EL (cell line): ENCODE data around the gene TENM3.

Experiments
- DNase-seq: peaks from one replicate; pipeline ENCODE4 v3.0.0-alpha.2; 2016

Gene TENM3

DNA sequence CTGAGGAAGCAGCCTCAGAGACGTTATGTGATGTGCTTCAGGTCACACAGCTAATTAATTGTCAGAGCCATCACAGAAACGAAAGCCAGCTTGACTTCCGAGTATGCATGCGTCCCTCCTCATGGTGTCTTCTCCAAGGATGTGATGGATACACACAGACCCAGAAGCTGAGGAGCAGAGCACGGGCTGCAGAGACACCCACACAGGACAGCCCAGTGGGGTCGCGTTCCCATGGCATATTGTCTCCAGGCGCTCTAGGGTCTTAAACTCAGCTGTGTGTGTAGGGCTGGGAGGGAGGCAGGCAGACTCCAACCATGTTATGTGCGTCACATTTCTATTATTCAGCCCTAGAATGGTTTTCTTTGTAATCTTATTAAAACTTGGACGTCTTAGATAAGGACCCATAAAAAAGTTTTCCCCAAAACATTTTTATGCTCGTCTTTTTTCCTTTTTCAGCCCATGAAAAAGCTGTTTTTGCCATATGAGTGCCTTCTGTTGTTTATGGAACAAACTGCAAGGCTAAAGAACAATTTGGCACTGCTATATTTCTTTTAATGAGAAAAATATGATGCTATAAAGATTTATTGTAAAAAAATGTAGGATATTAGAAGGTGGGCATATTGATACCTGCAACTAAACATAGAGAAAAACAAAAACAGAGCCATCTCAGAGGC is 48.5 kb downstream of the TENM3 start:
- DNase-seq: no peak

DNA sequence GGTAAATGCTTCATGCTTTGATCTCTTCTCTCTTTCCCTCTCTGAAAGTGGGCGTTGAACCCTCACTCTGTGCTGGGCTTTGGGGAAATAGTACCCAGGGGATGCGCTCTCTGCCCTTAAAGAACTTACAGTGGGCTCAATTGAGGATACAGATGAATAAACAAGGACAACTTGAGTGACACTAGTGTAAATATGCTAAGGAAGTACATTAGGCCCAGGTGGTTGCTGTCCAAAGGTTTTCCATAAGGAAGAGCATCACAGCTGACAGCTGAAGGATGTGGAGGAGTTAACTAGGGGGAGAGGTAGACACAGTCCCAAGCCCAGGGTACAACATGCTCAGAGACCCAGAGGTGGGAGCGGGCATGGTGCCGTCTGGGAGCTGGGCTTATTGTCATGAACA is 49.4 kb downstream of the TENM3 start:
- DNase-seq: no peak

DNA sequence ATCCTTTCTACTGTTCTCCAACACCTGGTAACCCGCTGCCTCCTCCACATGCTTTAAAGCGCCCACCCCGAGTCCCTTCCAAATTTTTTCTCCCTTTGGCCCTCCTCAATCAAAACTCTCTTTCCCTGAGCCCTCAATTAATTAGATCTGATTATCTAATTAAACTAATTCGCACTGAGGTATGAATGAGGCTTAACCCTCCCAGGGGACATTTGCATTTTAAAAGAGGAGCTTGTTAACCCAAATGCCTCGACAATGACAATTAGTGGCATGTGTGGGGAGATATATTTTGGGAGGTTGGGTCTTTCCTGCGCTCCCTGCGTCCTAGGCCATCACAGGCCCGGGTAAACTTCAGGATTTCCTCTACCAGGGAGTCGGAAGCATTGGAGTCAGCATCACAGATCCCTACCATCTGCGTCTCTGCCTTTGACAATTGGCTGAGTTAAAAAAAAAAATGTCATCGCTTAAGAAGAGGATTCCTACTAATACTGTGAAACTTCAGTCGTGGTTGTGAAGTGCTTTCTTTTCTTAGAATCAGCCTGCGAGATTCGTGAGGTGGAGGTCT is 50.6 kb downstream of the TENM3 start:
- DNase-seq: no peak

- no peak for DNase-seq
Measured at GRCh38 chr4:182294451-182294850, 51.2 kb downstream of the TENM3 start.

DNA sequence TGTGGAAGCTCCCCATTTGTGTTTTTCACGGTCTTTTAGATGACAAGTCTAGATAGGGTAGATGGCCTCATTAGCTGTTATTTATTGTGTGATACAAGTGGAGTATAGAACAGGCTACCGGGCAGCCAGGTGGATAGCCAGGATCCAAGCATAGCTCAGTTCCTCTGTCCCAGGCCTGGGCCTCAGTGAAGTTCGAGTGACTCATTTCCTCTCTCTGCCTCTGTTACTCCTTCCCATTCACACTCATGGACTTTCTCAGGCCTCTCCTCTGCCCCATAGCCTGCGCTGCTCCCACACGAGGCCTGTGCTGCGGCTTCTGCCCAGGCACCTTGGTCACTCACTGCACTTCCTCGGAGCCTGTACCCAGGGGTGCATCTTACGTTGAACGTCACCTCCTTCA is 54.5 kb downstream of the TENM3 start:
- peak; percentile 65 for DNase-seq

GRCh38 chr4:182301736-182302135 is 58.5 kb downstream of the TENM3 start:
- DNase-seq: no peak

- no peak for DNase-seq
Measured at GRCh38 chr4:182303847-182304246, 60.6 kb downstream of the TENM3 start.

- DNase-seq: peak; percentile 42
Measured at GRCh38 chr4:182306792-182307507, 63.7 kb downstream of the TENM3 start.

DNA sequence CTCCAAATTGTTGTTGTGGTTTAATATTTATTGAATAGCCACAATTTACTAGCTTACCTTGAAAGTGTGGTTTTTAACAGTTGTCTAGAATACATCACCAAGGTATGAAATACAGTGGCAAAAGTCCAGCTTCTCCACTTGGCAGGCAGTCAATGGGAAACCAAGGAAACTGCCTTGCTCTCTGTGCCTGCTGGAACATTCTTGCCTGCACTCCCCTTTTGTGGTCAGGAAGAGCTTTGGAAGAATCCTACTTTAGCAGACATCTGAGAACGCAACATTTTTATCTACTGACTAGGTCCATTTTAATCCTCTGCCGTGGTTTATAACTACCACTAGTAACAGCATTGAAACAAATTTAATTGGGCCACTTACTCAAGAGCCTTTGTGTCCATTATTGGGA is 64.5 kb downstream of the TENM3 start:
- DNase-seq: peak; percentile 91

DNA sequence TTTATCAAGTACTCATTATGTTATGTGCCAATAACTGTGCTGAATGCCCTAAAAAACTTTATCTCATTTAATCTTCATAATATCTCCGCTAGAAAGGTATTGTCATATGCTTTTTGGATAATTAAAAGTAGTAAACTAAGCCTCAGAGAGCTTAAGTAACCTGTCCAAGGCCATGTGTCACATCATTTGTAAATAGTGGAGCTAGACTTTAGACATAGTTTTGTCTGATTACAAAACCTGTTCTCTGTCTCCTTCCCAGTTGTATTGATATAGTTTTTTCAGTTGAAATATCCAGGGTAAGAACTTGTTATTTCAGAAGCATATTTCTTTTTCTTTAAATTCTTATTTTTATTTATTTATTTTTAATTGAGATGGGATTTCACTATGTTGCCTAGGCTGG is 66.7 kb downstream of the TENM3 start:
- DNase-seq: no peak

DNA sequence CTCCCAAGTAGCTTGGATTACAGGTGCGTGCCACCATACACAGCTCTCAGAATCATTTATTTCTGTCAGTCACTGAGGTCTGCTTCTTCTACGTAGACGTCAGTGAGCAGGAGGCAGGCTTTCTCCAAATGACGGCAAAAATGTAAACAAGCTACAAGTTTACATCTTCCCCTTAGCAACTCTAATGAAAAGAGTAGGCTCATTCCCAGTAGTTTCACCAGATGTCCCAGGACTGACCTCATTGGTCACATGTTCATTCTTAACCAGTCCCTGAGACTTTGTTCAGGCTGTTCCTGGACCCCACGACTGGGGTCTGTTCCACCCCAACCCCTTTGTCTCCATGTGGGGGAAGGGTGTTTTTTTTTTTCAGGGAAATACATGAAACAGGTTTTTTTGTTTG is 67.1 kb downstream of the TENM3 start:
- no peak for DNase-seq

GRCh38 chr4:182310962-182311361 is 67.8 kb downstream of the TENM3 start:
- DNase-seq: no peak

GRCh38 chr4:182314537-182314936 is 71.3 kb downstream of the TENM3 start:
- no peak for DNase-seq

- DNase-seq: no peak
Measured at GRCh38 chr4:182318256-182318655, 75.1 kb downstream of the TENM3 start.

DNA sequence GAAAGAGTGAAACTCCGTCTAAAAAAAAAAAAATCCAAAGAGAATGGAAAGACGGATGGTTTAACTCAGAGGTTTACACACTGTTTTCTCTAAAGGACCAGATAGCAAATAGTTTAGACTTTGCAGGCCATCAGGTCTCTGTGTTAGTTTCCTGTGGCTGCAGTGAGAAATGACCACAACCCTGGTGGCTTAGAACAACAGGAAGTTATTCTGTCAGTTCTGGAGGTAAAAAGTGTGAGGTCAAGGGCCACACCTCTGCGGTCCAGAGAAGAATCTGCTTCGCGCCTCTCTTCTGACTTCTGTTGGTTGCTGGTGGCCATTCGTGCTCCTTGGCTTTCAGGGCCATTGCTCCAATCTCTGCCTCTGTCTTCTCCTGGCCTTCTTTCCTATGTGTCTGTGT is 76.9 kb downstream of the TENM3 start:
- DNase-seq: no peak

DNA sequence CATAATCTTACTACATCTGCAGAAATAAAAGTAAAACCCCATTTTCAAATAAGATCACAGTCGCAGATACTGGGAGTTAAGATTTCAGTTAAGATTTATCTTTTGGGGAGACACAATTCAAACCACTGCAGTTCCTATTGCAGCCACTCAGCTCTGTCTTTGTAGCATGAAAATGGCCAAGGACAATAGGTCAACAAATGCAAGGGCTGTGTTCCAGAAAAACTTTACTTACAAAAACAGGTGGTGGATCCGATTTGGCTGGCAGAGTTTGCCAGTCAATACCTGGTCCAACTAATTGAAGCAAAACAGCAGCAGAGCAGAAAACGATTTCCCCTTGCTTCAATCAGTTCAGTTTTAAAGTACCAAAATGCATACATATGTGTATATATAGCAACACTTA is 77.4 kb downstream of the TENM3 start:
- no peak for DNase-seq

DNA sequence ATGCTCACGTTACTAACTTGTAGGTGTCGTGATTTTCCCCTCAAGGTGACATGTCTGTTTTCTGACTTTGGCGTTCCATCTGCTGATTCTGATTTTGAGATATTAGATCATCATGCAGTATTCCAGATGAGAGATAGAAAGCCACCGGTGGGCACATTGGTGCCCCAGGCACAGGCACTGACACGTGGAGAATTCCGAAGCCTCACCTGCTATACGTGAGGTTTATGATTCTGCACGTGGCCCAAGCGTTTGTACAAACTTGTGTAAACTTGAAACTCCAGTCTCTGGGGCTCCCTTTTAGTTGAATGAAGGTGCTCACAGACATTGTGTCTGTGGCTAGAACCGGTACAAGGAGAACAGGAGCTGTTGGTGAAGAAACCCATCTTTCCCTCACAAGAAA is 81.1 kb downstream of the TENM3 start:
- DNase-seq: no peak

GRCh38 chr4:182325397-182325796 is 82.2 kb downstream of the TENM3 start:
- DNase-seq: no peak

DNA sequence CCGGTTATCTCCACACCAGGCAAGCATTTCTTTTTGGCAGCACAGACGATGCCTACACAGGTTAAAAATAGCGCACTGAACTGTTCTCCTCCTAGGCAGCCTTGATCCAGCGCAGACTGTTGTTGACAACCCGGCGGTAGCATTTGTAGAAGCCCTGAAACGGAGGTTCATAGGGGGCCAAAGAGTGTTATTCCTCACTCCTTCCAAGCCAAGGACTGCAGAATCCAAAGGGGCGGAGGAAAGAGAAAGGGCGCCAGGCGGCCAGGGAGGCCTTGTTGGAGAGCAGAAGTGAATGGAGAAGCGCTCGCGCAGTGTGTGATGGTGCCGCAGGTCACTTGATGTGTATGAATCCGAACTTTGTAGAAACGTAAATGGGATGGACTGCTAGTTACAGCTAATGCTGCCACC is 82.7 kb downstream of the TENM3 start:
- no peak for DNase-seq

- no peak for DNase-seq
Measured at GRCh38 chr4:182328505-182328904, 85.3 kb downstream of the TENM3 start.

DNA sequence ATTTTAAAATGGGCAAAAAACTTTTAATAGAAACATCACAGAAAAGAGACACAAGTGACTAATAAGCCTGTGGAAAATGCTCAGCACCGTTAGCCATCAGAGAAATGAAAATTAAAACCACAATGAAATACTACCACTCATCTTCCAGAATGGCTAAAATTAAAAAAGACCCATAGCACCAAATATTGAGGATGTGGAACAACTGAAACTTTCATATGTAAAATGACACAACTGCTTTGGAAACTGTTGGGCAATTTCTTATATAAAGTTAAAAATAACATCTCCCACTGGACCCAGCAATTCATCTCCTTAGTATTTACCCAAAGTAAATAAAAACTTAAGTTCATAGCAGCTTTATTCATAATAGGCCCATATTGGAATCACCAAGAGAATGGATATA is 94.2 kb downstream of the TENM3 start:
- DNase-seq: no peak

DNA sequence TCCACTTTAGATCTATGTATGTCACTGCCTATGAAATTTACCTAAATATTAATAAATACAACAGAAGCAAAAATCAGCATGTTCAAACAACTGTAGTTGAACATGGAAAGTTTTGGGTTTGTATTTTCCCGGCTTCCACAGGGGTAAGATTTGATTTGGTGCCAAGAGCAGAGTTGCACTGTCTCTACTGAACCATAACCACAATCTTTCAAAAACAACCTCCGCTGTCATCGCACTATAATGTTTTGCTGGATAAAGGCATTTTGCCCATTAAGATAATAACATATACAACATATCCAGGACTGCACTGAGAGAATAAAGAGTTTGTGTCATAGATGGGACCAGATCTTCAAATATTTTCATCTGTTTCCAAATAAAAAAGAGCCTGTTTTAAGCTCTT is 94.9 kb downstream of the TENM3 start:
- DNase-seq: no peak

- peak; percentile 3 for DNase-seq
Measured at GRCh38 chr4:182338746-182339145, 95.5 kb downstream of the TENM3 start.

GRCh38 chr4:182339221-182339641 is 96.0 kb downstream of the TENM3 start:
- DNase-seq: no peak

- no peak for DNase-seq
Measured at GRCh38 chr4:182343453-182343852, 100.3 kb downstream of the TENM3 start.
